A549 (cell line): ENCODE measurements around the gene USP9X.

ENCODE experiments used
- CTCF ChIP-seq: fragments of >200 bp; sonication (Bioruptor Twin); formaldehyde crosslinking; IDR thresholded peaks from 3 replicates; pipeline ENCODE4 v1.5.1; 2016
- EP300 ChIP-seq, 2 experiments: fragments of >200 bp; sonication (Bioruptor Twin); formaldehyde crosslinking; IDR thresholded peaks; 2 replicates in 1 of 2; 3 replicates in 1 of 2; pipeline ENCODE4 v1.6.1; 2016 to 2017
- REST ChIP-seq: fragments of 200-600 bp; sonication (generic); IDR thresholded peaks from 2 replicates; pipeline ENCODE4 v1.6.1; 2016; ENCODE audit warnings: antibody characterized with exemption, mild to moderate bottlenecking, moderate library complexity
- RFX5 ChIP-seq: fragments of 450-650 bp; IDR thresholded peaks from 2 replicates; pipeline ENCODE4 v1.7.1; 2014; ENCODE audit warnings: antibody characterized with exemption, mild to moderate bottlenecking, moderate library complexity
- TP53 ChIP-seq: fragments of 250-450 bp; sonication (Bioruptor Pico); IDR thresholded peaks from 2 replicates; pipeline ENCODE4 v1.5.0; 2021; ENCODE audit warnings: mild to moderate bottlenecking, moderate library complexity
- USF2 ChIP-seq: fragments of 450-650 bp; IDR thresholded peaks from 2 replicates; pipeline ENCODE4 v1.6.1; 2014; ENCODE audit warnings: antibody characterized with exemption
- ZC3H11A ChIP-seq: fragments of 450-650 bp; IDR thresholded peaks from 2 replicates; pipeline ENCODE4 v1.6.1; 2014; ENCODE audit warnings: antibody characterized with exemption, mild to moderate bottlenecking

- no peak for TF ChIP-seq RFX5
- no peak for TF ChIP-seq REST
- no peak for TF ChIP-seq EP300 (IDR thresholded peaks at IDR 0.05)
- TF ChIP-seq CTCF: no peak
- no peak for TF ChIP-seq ZC3H11A
- TF ChIP-seq USF2: no peak
- no peak for TF ChIP-seq TP53 (CRISPR knock-in tag)
Measured at GRCh38 chrX:41150043-41150442, 64.8 kb downstream of the USP9X start.
